Spleen (tissue), 11 donors: ENCODE results near the gene TSSK2. TPM values are rescaled to one million over a fixed set of nuclear protein-coding genes. Genes with fewer than 3 reads are reported as not detected.
"Not testable (repeated sequence)": the region's sequence is repeated elsewhere in the genome, so short reads cannot be mapped to it uniquely, and the experiment has no call there.

Source experiments
- DNase-seq: peaks from one replicate; pipeline ENCODE4 v3.0.0-alpha.2; 2020
- H3K27ac ChIP-seq, 8 donors: fragments of 200-600 bp; sonication (generic) in 7 of 8; 1 replicate in 4 of 8; 2 replicates in 4 of 8; pipeline versions ENCODE4 v1.5.0 to v1.8.0; 2016 to 2021; ENCODE audit warnings: inconsistent platforms in 4 of 8, mild to moderate bottlenecking in 4 of 8, moderate library complexity in 1 of 8
- H3K27me3 ChIP-seq, 7 donors: fragments of 200-600 bp; sonication (generic) in 6 of 7; replicated peaks in 1 of 7; 1 replicate in 4 of 7; 2 replicates in 3 of 7; pipeline versions ENCODE4 v1.5.0 to v1.8.0; 2016 to 2021; ENCODE audit warnings: inconsistent platforms in 3 of 7, mild to moderate bottlenecking in 1 of 7
- H3K36me3 ChIP-seq, 6 donors: fragments of 200-600 bp; sonication (generic) in 5 of 6; 1 replicate in 4 of 6; 2 replicates in 2 of 6; pipeline versions ENCODE4 v1.5.0 to v1.8.0; 2016 to 2021; ENCODE audit warnings: inconsistent platforms in 2 of 6
- H3K4me1 ChIP-seq, 6 donors: fragments of 200-600 bp; sonication (generic) in 5 of 6; 1 replicate in 3 of 6; 2 replicates in 3 of 6; pipeline versions ENCODE4 v1.5.0 to v1.8.0; 2016 to 2021; ENCODE audit warnings: inconsistent platforms in 3 of 6
- H3K4me3 ChIP-seq, 8 donors: fragments of 200-600 bp; sonication (generic) in 7 of 8; 1 replicate in 4 of 8; 2 replicates in 4 of 8; pipeline versions ENCODE4 v1.5.0 to v1.8.0; 2016 to 2021; ENCODE audit warnings: inconsistent platforms in 4 of 8, mild to moderate bottlenecking in 4 of 8, moderate library complexity in 2 of 8
- H3K9me3 ChIP-seq, 8 donors: fragments of 200-600 bp; sonication (generic) in 7 of 8; 1 replicate in 4 of 8; 2 replicates in 4 of 8; pipeline versions ENCODE4 v1.5.0 to v1.8.0; 2016 to 2021; ENCODE audit warnings: inconsistent platforms in 4 of 8
- POLR2A ChIP-seq, 3 donors: fragments of 450-650 bp; IDR thresholded peaks; one replicate each; pipeline ENCODE4 v1.5.1; 2017; ENCODE audit warnings: antibody characterized with exemption in 3 of 3, mild to moderate bottlenecking in 1 of 3
- POLR2AphosphoS5 ChIP-seq, 3 donors: sonication (generic); formaldehyde crosslinking; IDR thresholded peaks; one replicate each; pipeline ENCODE4 v1.5.1; 2017; ENCODE audit warnings: antibody characterized with exemption in 3 of 3
- WGBS, 5 donors: extraction: QIAGEN DNeasy Blood & Tissue Kit in 3 of 5; methylation state at CpG; one replicate each; pipeline versions ENCODE4 v1.1.5 to v1.1.7; 2013 to 2018; 5-methylcytosine and 5-hydroxymethylcytosine counted together
- intact Hi-C: fragments of 100-400 bp; cut with DNase I; formaldehyde crosslinking; loops from one replicate; pipeline ENCODE4 v1.15.0; 2023; ENCODE audit warnings: low total_unique reads
- polyA plus RNA-seq, 3 donors: library from polyadenylated mRNA; stranded (reverse); fragments of 200-250 nt; gene quantifications; one replicate each; pipeline ENCODE4 v1.2.1, GENCODE V29; 2013
- total RNA-seq, 7 donors: library from RNA; depleted of rRNA in 3 of 7; stranded (reverse); fragments of >200 nt in 3 of 7; fragmentation: NEBNext Ultra II Directional in 4 of 7; extraction: Animal tissue kit (Norgen Biotek cat#: 25700) in 4 of 7; gene quantifications; one replicate each; pipeline versions ENCODE4 v1.1.0 to v1.2.1, GENCODE V29; 2016 to 2021
- TF ChIP-seq, protein P1 (sequence below), 11 experiments: fragments of 200-600 bp in 7 of 11; fragments of 450-650 bp in 4 of 11; sonication (generic) in 4 of 11; IDR thresholded peaks in 8 of 11; conservative IDR thresholded peaks in 3 of 11; 1 replicate in 7 of 11; 2 replicates in 4 of 11; pipeline versions ENCODE4 v1.4.0 to v1.8.0; 2016 to 2021; ENCODE audit warnings: antibody characterized with exemption in 11 of 11, inconsistent platforms in 4 of 11, mild to moderate bottlenecking in 1 of 11
- donor health status: healthy with polysubstance abuse.
- donor health status: DM: no; HTN: no; CAD: no; lungs with moderate emphysema.
- donor health status: DM: no; HTN: no; CAD: no.
- donor health status: Bipolar disorder and iron deficiency.
- donor health status: healthy.
- donor health status: DM: no; HTN: no; CAD: no.
- donor health status: DM: yes; HTN: yes; CAD: no.

Gene TSSK2
- total and polyA plus RNA-seq, 10 donors, result 0.03 to 0.06 TPM; not detected in 8

DNA sequence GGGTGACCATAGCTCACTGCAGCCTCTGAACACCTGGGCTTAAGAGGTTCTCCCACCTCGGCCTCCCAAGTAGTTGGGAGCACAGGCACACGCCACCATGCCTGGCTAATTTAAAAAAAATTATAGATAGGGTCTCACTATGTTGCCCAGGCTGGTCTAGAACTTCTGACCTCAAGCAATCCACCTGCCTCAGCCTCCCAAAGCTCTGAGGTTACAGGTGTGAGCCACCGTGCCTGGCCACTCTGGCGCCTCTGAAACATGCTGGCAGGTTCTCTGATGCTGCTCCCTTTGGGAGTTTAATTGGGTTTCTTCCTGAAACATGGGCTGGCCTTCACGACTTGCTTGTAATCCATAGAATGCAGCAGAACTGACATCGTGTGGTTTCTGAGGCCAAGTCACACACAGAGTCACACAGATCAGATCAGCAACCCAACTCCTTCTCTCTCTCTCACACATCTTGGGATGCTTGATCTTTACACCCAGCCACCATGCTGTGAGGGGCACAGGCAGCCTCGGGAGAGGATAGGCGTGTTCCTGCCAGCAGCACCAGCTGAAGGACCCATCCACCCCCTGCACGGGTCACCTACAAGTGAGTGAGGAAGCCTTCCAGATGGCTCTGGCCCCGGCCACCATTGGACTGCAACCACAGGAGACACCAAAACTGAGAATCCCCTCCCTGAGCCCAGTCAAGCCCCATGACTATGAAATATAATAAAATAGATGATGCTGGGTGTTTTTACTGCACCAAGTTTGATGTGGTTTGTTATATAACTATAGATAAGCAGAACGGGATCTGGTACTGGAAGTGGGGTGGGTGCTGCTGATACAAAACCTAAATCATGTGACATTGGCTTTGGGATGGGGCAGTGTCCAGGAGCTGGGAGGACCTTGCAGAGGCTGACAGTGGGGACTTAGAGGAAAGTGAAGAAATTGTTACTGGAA is 22.1 kb downstream of the TSSK2 start:
- DNase-seq, result no peak
- intact Hi-C loops, result no loop called here
- H3K27ac ChIP-seq, result no peak overlapping the region
- peaks cover 6 to 84% (median 44%) of the 10 kb centered on the region in 7 donors for H3K27me3 ChIP-seq
- no peaks in the 10 kb centered on the region for H3K36me3 ChIP-seq
- 52 to 67% (median 56%) methylated on average over 11 of the region's 11 CpGs for WGBS, 5 donors
- peaks cover 0 to 14% (median 0%) of the 10 kb centered on the region in 8 donors for H3K9me3 ChIP-seq
- peaks cover 0 to 24% (median 14%) of the 10 kb centered on the region in 6 donors for H3K4me1 ChIP-seq
- TF ChIP-seq POLR2AphosphoS5 (IDR thresholded peaks at IDR 0.05) (no peak), POLR2A (IDR thresholded peaks at IDR 0.05) (no peak)
- TF ChIP-seq, protein P1, sequence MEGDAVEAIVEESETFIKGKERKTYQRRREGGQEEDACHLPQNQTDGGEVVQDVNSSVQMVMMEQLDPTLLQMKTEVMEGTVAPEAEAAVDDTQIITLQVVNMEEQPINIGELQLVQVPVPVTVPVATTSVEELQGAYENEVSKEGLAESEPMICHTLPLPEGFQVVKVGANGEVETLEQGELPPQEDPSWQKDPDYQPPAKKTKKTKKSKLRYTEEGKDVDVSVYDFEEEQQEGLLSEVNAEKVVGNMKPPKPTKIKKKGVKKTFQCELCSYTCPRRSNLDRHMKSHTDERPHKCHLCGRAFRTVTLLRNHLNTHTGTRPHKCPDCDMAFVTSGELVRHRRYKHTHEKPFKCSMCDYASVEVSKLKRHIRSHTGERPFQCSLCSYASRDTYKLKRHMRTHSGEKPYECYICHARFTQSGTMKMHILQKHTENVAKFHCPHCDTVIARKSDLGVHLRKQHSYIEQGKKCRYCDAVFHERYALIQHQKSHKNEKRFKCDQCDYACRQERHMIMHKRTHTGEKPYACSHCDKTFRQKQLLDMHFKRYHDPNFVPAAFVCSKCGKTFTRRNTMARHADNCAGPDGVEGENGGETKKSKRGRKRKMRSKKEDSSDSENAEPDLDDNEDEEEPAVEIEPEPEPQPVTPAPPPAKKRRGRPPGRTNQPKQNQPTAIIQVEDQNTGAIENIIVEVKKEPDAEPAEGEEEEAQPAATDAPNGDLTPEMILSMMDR (IDR thresholded peaks at IDR 0.05 in 8 of 11, conservative IDR thresholded peaks at IDR 0.05 in 3 of 11), result no peak
- H3K4me3 ChIP-seq, result no peak overlapping the region

- H3K27ac ChIP-seq, H3K4me3 ChIP-seq, intact Hi-C loops, DNase-seq, H3K4me1 ChIP-seq, H3K36me3 ChIP-seq: not testable (repeated sequence)
- Histone ChIP-seq H3K9me3 (peaks cover 0 to 14% (median 0%) of the 10 kb centered on the region in 8 donors), H3K27me3 (peaks cover 2 to 55% (median 18%) of the 10 kb centered on the region in 7 donors)
- WGBS, 5 donors, result 87 to 90% (median 87%) methylated on average over 9 of the region's 9 CpGs
Observed at GRCh38 chr22:19156109-19156508, 25.0 kb downstream of the TSSK2 start.

GRCh38 chr22:19158649-19159048 is 27.5 kb downstream of the TSSK2 start:
- DNase-seq, H3K4me3 ChIP-seq, intact Hi-C loops, H3K27ac ChIP-seq, H3K9me3 ChIP-seq, H3K36me3 ChIP-seq, H3K4me1 ChIP-seq: not testable (repeated sequence)
- peaks cover 0 to 37% (median 0%) of the 10 kb centered on the region in 7 donors for H3K27me3 ChIP-seq
- 78 to 90% (median 81%) methylated on average over 11 of the region's 11 CpGs for WGBS, 5 donors

- Histone ChIP-seq H3K27me3 (peaks cover 0 to 65% (median 24%) of the 10 kb centered on the region in 7 donors), H3K9me3 (peaks cover 0 to 12% (median 5%) of the 10 kb centered on the region in 8 donors), H3K36me3 (no peaks in the 10 kb centered on the region), H3K27ac (no peak overlapping the region), H3K4me3 (no peak overlapping the region), H3K4me1 (peaks cover 0 to 7% (median 4%) of the 10 kb centered on the region in 6 donors)
- intact Hi-C loops, result loop anchor here (10.0 kb wide), 1 partner anchor 60 kb away; no protein-coding TSS in a partner anchor
- 93 to 99% (median 95%) methylated on average over 6 of the region's 6 CpGs for WGBS, 5 donors
- TF ChIP-seq POLR2A (IDR thresholded peaks at IDR 0.05) (no peak), POLR2AphosphoS5 (IDR thresholded peaks at IDR 0.05) (no peak)
- TF ChIP-seq, protein P1 (IDR thresholded peaks at IDR 0.05 in 8 of 11, conservative IDR thresholded peaks at IDR 0.05 in 3 of 11), result no peak
- no peak for DNase-seq
Observed at GRCh38 chr22:19164425-19164824, 33.3 kb downstream of the TSSK2 start.

DNA sequence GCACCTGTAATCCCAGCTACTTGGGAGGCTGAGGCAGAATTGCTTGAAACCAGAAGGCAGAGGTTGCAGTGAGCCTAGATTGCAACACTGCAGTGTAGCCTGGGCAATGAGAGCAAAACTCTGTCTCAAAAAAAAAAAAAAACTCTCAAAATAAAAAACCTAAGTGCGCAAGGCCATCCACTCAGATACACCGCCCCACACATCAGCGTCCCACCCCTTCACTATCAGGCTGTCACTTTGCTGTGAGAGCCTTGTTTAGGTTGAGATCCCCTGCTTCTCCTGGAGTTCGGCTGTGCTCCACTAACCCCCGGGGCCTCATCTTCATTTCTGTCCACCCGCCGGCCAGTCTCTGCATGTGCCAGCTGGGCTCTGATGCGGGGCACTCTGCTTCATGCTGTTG is 35.3 kb downstream of the TSSK2 start:
- TF ChIP-seq POLR2A (IDR thresholded peaks at IDR 0.05) (no peak), POLR2AphosphoS5 (IDR thresholded peaks at IDR 0.05) (no peak)
- TF ChIP-seq, protein P1 (IDR thresholded peaks at IDR 0.05 in 8 of 11, conservative IDR thresholded peaks at IDR 0.05 in 3 of 11), result no peak
- 77 to 88% (median 84%) methylated on average over 8 of the region's 8 CpGs for WGBS, 5 donors
- DNase-seq, result no peak
- no peak overlapping the region for H3K27ac ChIP-seq
- H3K27me3 ChIP-seq, result peaks cover 0 to 81% (median 28%) of the 10 kb centered on the region in 7 donors
- H3K4me3 ChIP-seq, result no peak overlapping the region
- H3K9me3 ChIP-seq, result peaks cover 0 to 12% (median 5%) of the 10 kb centered on the region in 8 donors
- peaks cover 0 to 25% (median 22%) of the 10 kb centered on the region in 6 donors for H3K4me1 ChIP-seq
- intact Hi-C loops, result loop anchor here (10.0 kb wide), 1 partner anchor 62 kb away; no protein-coding TSS in a partner anchor
- H3K36me3 ChIP-seq, result no peaks in the 10 kb centered on the region
